ENCODE results near the gene SKA2.
"Not testable (repeated sequence)": the region's sequence is repeated elsewhere in the genome, so short reads cannot be mapped to it uniquely, and the experiment has no call there.

SKA2 gene

DNA sequence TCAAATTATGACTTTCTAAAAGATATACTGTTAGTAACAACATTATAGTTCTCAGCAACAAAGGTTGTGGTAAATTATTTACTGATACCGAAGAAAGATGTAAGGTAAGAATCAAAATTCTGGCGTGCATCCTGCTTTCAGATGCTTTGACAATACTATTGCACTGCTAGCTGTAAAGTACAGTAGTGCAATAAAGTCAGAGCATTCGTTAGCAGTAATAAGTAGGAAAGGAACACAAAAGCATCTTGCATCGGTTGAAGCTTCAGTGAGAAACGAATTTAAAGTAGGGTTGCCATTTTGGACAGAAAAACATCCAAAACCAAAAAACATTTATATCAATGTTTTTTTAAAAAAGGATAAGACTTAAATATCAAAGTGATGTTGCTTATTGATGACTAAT is 4.0 kb downstream of the SKA2 start:
- DNase-seq, result no peak

- no peak for DNase-seq
Observed at GRCh38 chr17:59149841-59150511, 5.0 kb downstream of the SKA2 start.

DNA sequence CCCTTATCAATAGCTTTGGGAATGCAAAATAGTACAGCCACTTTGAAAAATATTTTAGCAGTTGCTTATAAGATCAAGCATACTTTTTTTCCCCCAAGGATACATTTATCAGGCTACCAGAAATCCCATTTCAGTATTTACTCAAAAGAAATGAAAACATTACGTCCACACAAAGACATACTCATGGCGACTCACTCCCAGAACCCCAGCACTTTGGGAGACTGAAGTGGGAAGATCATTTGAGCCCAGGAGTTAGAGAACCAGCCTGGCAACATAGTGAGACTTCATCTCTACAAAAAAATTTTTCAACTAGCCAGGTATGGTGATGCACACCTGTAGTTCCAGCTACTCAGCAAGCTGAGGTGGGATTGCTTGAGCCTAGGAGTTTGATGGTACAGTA is 5.9 kb downstream of the SKA2 start:
- DNase-seq, result no peak

GRCh38 chr17:59145571-59146096 is 9.4 kb downstream of the SKA2 start:
- DNase-seq, result no peak

DNA sequence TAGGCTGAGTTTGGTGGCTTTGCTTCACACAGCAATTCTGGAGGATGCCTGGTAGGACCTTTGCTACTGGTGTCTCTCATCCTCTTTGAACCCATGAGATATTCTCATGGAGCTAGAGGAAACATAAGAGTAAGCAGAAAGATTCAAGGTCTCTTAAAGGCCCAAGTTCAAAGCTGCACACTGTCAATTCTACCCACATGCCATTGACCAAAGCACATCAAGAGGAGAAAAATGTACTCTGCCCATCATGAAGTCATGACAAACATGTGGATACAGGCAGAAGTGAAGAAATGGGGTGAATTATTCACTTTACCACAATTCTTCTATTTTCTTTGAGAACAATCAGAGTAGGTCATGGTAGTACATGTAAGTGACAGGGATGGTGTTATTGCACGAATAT is 13.1 kb downstream of the SKA2 start:
- DNase-seq, result no peak

DNA sequence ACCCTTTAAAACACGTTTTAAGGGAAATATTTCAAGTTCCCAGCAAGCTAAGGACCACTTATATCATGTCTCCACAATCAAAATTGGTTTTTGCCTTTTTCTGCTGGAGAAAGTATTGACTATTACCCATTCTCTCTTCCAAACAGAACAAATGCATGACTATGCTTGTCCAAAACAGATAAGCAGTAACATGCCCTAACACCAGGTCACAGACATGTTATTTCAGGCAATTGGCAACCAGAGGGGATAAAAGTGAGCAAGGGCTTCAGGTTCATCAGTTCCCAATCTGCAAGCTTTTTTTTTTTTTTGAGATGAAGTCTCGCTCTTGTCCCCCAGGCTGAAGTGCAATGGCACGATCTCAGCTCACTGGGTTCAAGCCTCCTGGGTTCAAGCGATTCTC is 15.0 kb downstream of the SKA2 start:
- no peak for DNase-seq

DNA sequence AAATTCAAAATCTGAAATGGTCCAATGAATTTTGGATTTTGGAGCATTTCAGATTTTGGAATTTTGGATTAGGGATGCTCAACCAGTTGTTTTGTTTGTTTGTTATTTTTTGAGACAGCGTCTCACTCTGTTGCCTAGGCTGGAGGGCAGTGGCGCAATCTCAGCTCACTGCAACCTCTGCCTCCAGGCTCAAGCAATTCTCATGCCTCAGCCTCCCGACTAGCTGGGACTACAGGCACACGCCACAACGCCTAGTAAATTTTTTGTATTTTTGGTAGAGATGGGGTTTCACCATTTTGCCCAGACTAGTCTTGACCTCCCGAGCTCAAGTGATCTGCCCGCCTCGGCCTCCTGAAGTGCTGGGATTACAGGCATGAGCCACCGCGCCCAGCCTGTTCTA is 16.6 kb downstream of the SKA2 start:
- DNase-seq, result not testable (repeated sequence)

DNA sequence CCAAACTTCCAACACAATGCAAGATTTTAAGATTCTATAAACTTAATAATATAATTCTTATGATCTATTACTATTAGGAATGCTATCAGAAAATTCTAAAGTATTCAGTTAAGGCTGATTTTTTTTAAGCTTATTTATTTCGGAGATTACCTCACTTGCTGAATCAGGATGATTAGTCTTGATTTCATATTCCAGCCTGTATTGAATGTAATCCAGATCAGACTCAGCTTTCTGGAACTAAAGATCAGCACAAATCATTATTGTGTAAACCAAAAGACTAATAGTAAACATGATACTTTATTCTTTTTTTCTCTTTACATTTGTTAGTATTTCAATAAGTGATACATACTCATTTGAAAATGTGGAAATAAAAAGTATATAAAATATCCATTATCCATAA is 23.9 kb downstream of the SKA2 start:
- DNase-seq, result no peak

- DNase-seq, result no peak
Observed at GRCh38 chr17:59129814-59130213, 25.2 kb downstream of the SKA2 start.

DNA sequence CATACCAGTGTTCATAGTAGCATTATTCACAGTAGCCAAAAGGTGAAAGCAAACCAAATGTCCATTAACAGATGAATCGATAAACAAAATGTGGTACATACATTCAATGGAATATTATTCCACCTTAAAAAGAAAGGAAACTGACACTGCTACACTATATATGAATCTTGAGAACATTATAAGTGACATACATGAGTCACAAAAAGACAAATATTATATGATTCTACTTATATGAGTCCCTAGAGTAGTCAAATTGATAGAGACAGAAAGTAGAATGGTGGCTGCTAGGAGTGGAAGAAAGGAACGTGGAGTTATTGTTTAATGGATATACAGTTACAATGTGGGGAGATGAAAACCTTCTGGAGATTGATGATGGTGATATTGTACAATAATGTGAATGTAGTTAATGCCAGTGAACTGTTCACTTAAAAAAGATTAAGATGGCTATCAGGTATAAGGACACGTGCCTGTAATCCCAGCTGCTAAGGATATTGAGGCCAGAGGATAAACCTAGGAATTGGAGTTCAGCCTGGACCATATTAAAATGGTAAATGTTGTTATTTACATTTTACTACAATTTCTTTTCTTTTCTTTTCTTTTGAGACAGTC is 28.1 kb downstream of the SKA2 start:
- DNase-seq, result no peak

GRCh38 chr17:59124665-59125064 is 30.3 kb downstream of the SKA2 start:
- DNase-seq, result no peak

DNA sequence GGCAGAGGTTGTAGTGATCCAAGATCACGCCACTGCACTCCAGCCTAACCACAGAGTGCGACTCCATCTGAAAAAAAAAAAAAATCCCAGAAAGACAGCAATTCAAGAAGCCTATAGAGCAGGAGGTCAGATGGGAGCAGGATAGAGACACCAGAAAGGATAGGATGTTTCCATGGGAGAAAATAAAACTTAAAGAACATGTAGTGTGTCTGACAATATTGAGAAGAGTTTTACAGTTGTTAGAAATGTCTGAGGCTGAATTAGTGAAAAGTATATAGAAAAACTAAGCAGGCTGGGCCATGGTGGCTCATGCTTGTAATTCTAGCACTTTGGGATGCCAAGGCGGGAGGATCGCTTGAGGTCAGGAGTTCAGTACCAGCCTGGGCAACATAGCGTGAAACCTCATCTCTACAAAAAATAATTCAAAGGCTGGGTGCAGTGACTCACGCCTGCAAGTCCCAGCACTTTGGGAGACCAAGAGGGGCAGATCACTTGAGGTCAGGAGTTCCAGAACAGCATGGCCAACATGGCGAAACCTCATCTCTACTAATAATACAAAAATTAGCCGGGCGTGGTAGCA is 33.0 kb downstream of the SKA2 start:
- no peak for DNase-seq

DNA sequence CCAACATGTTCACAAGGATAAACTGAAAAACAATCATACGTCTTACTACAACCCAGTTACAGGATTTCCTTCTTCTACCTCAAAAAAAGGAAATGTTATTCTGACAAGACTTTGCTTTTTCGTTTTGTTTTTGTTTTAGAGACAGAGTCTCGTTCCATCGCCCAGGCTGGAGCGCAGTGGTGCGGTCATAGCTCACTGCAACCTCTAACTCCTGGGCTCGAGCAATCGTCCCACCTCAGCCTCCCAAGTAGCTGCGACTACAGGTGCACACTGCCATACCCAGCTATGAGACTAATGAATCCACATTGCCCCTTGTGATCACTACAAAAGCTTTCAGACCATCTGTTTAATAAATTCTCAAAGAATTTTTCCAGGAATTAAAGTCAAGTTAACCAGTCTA is 39.5 kb downstream of the SKA2 start:
- no peak for DNase-seq

DNA sequence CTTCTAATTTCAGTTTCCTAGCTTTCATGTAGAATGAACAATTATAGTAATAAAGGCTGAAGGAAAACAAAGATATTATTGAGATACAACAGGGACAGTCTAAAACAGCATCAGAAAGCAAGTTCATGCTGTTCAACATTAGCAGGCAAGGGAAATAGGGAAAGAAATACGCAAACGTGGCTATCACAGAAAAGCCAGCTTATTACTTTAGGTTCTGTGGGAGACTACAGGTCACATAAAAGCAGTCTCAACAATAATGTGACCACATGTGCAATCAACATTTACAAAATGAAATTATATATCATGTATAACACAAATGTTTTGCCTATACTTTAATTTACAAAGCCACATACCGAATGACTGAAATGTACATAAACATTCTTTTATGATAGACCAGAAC is 43.4 kb downstream of the SKA2 start:
- no peak for DNase-seq

- DNase-seq, result no peak
Observed at GRCh38 chr17:59110973-59111372, 44.0 kb downstream of the SKA2 start.

DNA sequence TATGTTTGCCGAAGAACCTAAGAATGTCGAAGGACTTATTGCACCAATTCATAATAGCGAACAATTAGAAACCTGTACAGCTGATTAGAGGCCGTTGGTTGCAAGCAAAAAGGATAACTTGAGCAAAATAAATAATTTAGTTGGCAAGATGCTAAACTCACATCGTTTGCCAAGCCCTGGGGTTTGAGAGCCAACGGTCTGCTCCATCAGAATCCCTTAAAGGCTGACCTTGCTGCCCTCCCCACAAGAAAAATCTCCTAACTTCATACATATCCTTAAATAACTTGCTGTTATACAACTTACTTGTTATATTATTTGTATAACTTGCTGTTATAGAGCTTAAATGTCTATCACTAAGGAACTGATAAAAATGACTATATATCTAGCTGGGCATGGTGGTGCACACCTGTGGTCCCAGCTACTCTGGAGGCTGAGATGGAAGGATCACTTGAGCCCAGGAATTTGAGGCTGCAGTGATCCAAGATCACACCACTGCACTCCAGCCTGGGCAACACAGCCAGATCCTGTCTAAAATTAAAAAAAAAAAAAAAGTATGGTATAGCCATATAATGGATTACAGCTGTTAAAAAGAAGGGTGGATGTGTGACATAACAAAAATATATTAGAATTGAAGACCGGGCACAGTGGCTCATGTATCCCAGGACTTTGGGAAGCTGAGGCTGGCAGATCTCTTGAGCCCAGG is 46.4 kb downstream of the SKA2 start:
- no peak for DNase-seq

- DNase-seq, result no peak
Observed at GRCh38 chr17:59107306-59107670, 47.7 kb downstream of the SKA2 start.

- DNase-seq, result peak; percentile 99
Observed at GRCh38 chr17:59106463-59107305, 48.3 kb downstream of the SKA2 start, which contains the start of gene TRIM37. Gene TRIM37 (minus strand): TSS chr17:59106880. CDS start chr17:59106461, 419 bp downstream.

DNA sequence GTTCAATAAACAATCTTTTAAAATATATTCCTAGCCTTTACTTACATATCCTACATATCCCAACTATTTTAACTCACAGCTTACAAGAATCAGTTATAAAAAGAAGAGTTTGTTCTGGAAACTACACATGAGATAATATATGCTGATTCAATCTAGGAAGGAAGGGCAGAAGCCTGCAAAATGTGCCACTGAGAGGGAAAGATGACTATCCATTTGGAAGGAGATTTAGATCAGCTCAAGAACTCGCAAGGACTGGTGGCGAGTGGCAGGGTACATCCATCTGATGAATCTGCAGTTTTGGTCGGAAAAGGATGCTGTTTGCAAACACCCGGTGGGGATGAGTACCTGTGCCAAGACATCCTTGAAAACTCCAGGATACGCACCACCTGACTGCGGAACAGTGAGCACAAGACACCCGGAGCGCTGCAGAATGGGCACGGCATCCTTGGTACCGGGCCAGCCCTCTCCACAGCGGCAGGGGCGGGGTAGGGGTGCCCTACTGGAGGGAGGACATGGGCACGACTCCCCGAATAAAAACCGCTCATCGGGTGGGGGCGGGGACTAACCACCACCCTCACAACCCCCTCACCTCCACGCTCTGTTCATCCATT is 49.0 kb downstream of the SKA2 start:
- DNase-seq, result peak; percentile 77

- DNase-seq, result no peak
Observed at GRCh38 chr17:59101178-59101577, 53.8 kb downstream of the SKA2 start.

- no peak for DNase-seq
Observed at GRCh38 chr17:59097876-59098275, 57.1 kb downstream of the SKA2 start.

DNA sequence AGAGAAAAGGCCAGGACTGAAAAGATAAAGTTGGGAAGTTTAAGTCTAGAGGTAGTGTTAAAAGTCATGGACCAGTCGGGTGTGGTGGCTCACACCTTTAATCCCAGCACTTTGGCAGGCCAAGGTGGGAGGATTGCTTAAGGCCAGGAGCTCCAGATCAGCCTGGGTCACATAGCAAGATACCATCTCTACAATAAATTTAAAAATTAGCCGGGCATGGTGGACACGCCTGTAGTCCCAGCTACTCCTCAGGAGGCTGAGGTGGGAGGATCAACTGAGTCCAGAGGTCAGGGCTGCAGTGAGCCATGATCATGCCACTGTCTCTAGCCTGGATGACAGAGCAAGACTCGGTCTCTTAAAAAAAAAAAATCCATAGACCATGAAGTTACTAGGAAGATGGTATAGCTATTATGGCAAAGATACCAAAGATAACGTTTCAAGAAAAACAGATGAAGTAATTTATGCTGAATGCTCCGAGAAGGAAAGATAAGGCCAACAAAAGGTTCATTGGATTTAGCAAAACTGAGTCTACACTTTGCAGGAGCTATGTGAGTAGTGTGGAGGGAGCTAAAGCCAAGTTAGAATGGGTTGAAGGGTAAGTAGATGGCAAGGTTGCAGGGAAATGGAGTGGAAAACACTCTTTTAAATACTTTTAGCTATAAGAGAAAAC is 60.0 kb downstream of the SKA2 start:
- no peak for DNase-seq

Measured in activated naive CD4-positive, alpha-beta T cell treated with anti-CD3 and anti-CD28 coated beads, Interleukin-2, amount 50 U/mL, for 16 hours (primary cell).